HepG2 (cell line): ENCODE data around the gene PAQR7. TPM values are rescaled to one million over a fixed set of nuclear protein-coding genes. Genes with fewer than 3 reads are reported as not detected.

ENCODE experiments used
- CEBPB ChIP-seq: IDR thresholded peaks from 2 replicates; pipeline ENCODE4 v1.6.1; 2011; ENCODE audit warnings: low read depth, low read length, improper control_type of control experiment, borderline replicate concordance
- FOXK1 ChIP-seq: sonication (generic); formaldehyde crosslinking; IDR thresholded peaks from 2 replicates; pipeline ENCODE4 v1.4.0; 2020; ENCODE audit warnings: low read depth, missing genetic modification reagents, borderline replicate concordance
- JDP2 ChIP-seq: sonication (generic); formaldehyde crosslinking; IDR thresholded peaks from 2 replicates; pipeline ENCODE4 v1.8.1; 2022; ENCODE audit warnings: missing genetic modification reagents, borderline replicate concordance
- MIER3 ChIP-seq: IDR thresholded peaks from 2 replicates; pipeline ENCODE4 v1.6.1; 2016; ENCODE audit warnings: missing compliant biosample characterization, borderline replicate concordance
- MIXL1 ChIP-seq: IDR thresholded peaks from 2 replicates; pipeline ENCODE4 v1.6.1; 2016
- RXRB ChIP-seq: IDR thresholded peaks from 2 replicates; pipeline ENCODE4 v1.6.1; 2016; ENCODE audit warnings: borderline replicate concordance, missing genetic modification reagents, missing compliant biosample characterization
- U2AF2 ChIP-seq: fragments of 200-400 bp; formaldehyde crosslinking; IDR thresholded peaks from 2 replicates; pipeline ENCODE4 v1.6.1; 2017; ENCODE audit warnings: low read depth, mild to moderate bottlenecking, low read length
- YY1 ChIP-seq: IDR thresholded peaks from 2 replicates; pipeline ENCODE4 v1.6.1; 2011; ENCODE audit warnings: low read length, low read depth, moderate library complexity, mild to moderate bottlenecking; ENCODE audit not compliant: insufficient read depth, insufficient replicate concordance
- ZBTB42 ChIP-seq: sonication (generic); formaldehyde crosslinking; IDR thresholded peaks from 2 replicates; pipeline ENCODE4 v1.5.0; 2020; ENCODE audit warnings: mild to moderate bottlenecking, missing genetic modification reagents
- ZNF205 ChIP-seq: IDR thresholded peaks from 2 replicates; pipeline ENCODE4 v1.6.1; 2018; ENCODE audit warnings: missing biosample characterization, missing genetic modification reagents
- ZNF24 ChIP-seq: fragments of 450-650 bp; IDR thresholded peaks from 2 replicates; pipeline ENCODE4 v1.6.1; 2017; ENCODE audit warnings: antibody characterized with exemption, mild to moderate bottlenecking
- ZNF567 ChIP-seq: sonication (generic); formaldehyde crosslinking; IDR thresholded peaks from 2 replicates; pipeline ENCODE4 v1.8.1; 2023; ENCODE audit warnings: mild to moderate bottlenecking, missing genetic modification reagents, borderline replicate concordance
- ZNF615 ChIP-seq: sonication (generic); formaldehyde crosslinking; IDR thresholded peaks from 2 replicates; pipeline ENCODE4 v1.5.0; 2020; ENCODE audit warnings: mild to moderate bottlenecking, missing genetic modification reagents, borderline replicate concordance
- ZNF768 ChIP-seq: sonication (generic); formaldehyde crosslinking; IDR thresholded peaks from 2 replicates; pipeline ENCODE4 v1.4.0; 2020; ENCODE audit warnings: missing genetic modification reagents
- polyA plus RNA-seq, 8 experiments: library from polyadenylated mRNA; depleted of rRNA in 3 of 8; stranded (reverse) in 7 of 8; unstranded in 1 of 8; fragments of >200 nt; fragmentation: Illumina TruSeq in 4 of 8; extraction: Trizol in 4 of 8; gene quantifications; 2 replicates each; pipeline versions ENCODE4 v1.2.1 to v1.2.3, GENCODE V29; 2011 to 2016; ENCODE audit warnings: low read depth in 4 of 8, missing spikeins in 1 of 8, mixed read lengths in 1 of 8; ENCODE audit not compliant: insufficient read depth in 1 of 8
- total RNA-seq, 5 experiments: library from RNA; depleted of rRNA; stranded (reverse); fragments of >200 nt; fragmentation: Illumina TruSeq; extraction: Trizol; gene quantifications; 2 replicates each; pipeline ENCODE4 v1.2.3, GENCODE V29; 2016; ENCODE audit warnings: low read depth in 1 of 5
- TF ChIP-seq, protein P1 (sequence below): sonication (generic); formaldehyde crosslinking; IDR thresholded peaks from 2 replicates; pipeline ENCODE4 v1.8.1; 2023; ENCODE audit warnings: mild to moderate bottlenecking, missing genetic modification reagents
- TF ChIP-seq, protein P2 (sequence below): sonication (generic); formaldehyde crosslinking; IDR thresholded peaks from 2 replicates; pipeline ENCODE4 v1.5.0; 2020; ENCODE audit warnings: mild to moderate bottlenecking, missing genetic modification reagents, borderline replicate concordance
- TF ChIP-seq, protein P3 (sequence below), 2 experiments: IDR thresholded peaks; 2 replicates each; pipeline ENCODE4 v1.6.1; 2011 to 2012; ENCODE audit warnings: low read length in 2 of 2, borderline replicate concordance in 1 of 2, low read depth in 1 of 2, mild to moderate bottlenecking in 1 of 2, moderate library complexity in 1 of 2

PAQR7 gene
- total and polyA plus RNA-seq, 2 of the 13 experiments (the other 11 are each of a cell fraction or from before 2014, with no cell fraction given): 13.2 to 16.6 TPM

DNA sequence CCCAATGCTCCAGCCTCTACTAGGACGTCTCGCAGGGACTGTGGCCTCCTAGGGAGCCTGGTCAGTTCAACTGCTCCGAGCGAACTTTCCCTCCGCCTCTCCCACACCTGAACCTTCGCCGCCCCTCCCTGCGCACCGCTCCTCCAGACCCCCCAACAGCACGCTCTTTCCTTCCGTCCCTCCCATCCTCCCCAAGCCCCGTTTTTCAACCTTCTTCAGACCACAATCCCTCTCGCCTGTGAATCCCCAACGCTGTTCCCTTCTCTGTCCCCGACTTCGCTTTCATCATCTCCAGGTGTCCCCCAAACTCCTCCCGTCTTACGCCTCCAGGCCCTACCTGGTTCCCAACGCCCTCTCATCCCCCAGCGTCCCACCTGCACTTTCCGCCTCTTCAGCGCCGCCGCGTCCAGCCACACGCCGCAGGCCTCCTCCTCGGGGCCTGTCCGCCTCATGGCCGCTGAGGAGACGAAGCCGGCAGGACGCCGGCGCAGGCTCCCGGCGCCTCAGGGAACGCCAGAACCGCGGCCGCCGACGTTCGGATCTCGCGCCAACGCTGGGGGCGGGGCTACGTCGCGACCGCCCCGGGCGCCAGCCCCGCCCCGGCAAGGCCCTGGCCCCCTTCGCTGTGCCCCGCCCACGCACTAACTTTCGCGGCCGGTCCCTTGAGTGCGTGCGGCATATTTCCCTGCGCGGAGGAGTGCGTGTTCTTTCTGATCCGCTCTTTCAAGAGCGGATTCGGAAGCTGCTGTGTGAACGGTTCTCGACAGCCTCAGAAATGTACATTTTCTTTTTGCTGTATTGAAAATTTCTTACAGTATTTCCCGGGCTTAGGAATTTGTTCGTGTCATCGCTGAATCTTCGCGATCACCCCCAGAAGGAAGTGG is 16.4 kb downstream of the PAQR7 start, which contains the start of gene AUNIP (continued):
- TF ChIP-seq U2AF2 (no peak), ZNF615 (CRISPR knock-in tag) (no peak), ZNF205 (CRISPR knock-in tag) (no peak), MIXL1 (CRISPR knock-in tag) (peak; percentile 14; the same call in 1 of the 2 replicates), FOXK1 (CRISPR knock-in tag) (no peak), RXRB (CRISPR knock-in tag) (peak; percentile 30; the same call in 1 of the 2 replicates), CEBPB (no peak), ZNF567 (CRISPR knock-in tag) (no peak), YY1 (peak; percentile 80), ZNF768 (CRISPR knock-in tag) (peak; percentile 76; the same call in 1 of the 2 replicates), ZNF24 (peak; percentile 28; the same call in 1 of the 2 replicates), JDP2 (CRISPR knock-in tag) (no peak), ZBTB42 (no peak), MIER3 (CRISPR knock-in tag) (peak; percentile 37; the same call in 1 of the 2 replicates)
- TF ChIP-seq, protein P1, sequence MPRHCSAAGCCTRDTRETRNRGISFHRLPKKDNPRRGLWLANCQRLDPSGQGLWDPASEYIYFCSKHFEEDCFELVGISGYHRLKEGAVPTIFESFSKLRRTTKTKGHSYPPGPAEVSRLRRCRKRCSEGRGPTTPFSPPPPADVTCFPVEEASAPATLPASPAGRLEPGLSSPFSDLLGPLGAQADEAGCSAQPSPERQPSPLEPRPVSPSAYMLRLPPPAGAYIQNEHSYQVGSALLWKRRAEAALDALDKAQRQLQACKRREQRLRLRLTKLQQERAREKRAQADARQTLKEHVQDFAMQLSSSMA (CRISPR knock-in tag): peak; percentile 46; the same call in 1 of the 2 replicates
- TF ChIP-seq, protein P2, sequence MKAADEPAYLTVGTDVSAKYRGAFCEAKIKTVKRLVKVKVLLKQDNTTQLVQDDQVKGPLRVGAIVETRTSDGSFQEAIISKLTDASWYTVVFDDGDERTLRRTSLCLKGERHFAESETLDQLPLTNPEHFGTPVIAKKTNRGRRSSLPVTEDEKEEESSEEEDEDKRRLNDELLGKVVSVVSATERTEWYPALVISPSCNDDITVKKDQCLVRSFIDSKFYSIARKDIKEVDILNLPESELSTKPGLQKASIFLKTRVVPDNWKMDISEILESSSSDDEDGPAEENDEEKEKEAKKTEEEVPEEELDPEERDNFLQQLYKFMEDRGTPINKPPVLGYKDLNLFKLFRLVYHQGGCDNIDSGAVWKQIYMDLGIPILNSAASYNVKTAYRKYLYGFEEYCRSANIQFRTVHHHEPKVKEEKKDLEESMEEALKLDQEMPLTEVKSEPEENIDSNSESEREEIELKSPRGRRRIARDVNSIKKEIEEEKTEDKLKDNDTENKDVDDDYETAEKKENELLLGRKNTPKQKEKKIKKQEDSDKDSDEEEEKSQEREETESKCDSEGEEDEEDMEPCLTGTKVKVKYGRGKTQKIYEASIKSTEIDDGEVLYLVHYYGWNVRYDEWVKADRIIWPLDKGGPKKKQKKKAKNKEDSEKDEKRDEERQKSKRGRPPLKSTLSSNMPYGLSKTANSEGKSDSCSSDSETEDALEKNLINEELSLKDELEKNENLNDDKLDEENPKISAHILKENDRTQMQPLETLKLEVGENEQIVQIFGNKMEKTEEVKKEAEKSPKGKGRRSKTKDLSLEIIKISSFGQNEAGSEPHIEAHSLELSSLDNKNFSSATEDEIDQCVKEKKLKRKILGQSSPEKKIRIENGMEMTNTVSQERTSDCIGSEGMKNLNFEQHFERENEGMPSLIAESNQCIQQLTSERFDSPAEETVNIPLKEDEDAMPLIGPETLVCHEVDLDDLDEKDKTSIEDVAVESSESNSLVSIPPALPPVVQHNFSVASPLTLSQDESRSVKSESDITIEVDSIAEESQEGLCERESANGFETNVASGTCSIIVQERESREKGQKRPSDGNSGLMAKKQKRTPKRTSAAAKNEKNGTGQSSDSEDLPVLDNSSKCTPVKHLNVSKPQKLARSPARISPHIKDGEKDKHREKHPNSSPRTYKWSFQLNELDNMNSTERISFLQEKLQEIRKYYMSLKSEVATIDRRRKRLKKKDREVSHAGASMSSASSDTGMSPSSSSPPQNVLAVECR (CRISPR knock-in tag): peak; percentile 100
- TF ChIP-seq, protein P3, sequence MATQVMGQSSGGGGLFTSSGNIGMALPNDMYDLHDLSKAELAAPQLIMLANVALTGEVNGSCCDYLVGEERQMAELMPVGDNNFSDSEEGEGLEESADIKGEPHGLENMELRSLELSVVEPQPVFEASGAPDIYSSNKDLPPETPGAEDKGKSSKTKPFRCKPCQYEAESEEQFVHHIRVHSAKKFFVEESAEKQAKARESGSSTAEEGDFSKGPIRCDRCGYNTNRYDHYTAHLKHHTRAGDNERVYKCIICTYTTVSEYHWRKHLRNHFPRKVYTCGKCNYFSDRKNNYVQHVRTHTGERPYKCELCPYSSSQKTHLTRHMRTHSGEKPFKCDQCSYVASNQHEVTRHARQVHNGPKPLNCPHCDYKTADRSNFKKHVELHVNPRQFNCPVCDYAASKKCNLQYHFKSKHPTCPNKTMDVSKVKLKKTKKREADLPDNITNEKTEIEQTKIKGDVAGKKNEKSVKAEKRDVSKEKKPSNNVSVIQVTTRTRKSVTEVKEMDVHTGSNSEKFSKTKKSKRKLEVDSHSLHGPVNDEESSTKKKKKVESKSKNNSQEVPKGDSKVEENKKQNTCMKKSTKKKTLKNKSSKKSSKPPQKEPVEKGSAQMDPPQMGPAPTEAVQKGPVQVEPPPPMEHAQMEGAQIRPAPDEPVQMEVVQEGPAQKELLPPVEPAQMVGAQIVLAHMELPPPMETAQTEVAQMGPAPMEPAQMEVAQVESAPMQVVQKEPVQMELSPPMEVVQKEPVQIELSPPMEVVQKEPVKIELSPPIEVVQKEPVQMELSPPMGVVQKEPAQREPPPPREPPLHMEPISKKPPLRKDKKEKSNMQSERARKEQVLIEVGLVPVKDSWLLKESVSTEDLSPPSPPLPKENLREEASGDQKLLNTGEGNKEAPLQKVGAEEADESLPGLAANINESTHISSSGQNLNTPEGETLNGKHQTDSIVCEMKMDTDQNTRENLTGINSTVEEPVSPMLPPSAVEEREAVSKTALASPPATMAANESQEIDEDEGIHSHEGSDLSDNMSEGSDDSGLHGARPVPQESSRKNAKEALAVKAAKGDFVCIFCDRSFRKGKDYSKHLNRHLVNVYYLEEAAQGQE (IDR thresholded peaks at IDR 0.05; ENCODE audit: borderline replicate concordance in 1 of 2, low read depth in 1 of 2, low read length in 2 of 2): 0 out of 4 replicates have a peak, but pooled peaks of 1 of the 2 experiments have one; percentile 32
